GM23338 (cell line): ENCODE data around the gene CYP2C19. TPM values are rescaled to one million over a fixed set of nuclear protein-coding genes. Genes with fewer than 3 reads are reported as not detected.

Experiments
- ATAC-seq: fragments of 200-7000 bp; cut with Tn5 transposase; 3 replicates; pipeline ENCODE4 v1.9.1; 2020
- DNase-seq: peaks from one replicate; pipeline ENCODE4 v3.0.0-alpha.2; 2015; ENCODE audit warnings: low spot score
- H2AFZ ChIP-seq: fragments of 200-600 bp; sonication (generic); 2 replicates; pipeline ENCODE4 v1.8.0; 2016; ENCODE audit warnings: antibody characterized with exemption, mild to moderate bottlenecking, moderate library complexity
- H3F3A ChIP-seq: fragments of 200-600 bp; sonication (generic); replicated peaks from 2 replicates; pipeline ENCODE4 v1.8.0; 2017; ENCODE audit warnings: antibody characterized with exemption, mixed run types, low read depth
- H3K27ac ChIP-seq: fragments of 200-600 bp; sonication (generic); 2 replicates; pipeline ENCODE4 v1.6.1; 2016; ENCODE audit warnings: low read depth
- H3K27me3 ChIP-seq: fragments of 200-600 bp; sonication (generic); 2 replicates; pipeline ENCODE4 v1.8.0; 2016; ENCODE audit warnings: mild to moderate bottlenecking, mixed run types, moderate library complexity; ENCODE audit not compliant: insufficient read depth
- H3K36me3 ChIP-seq: fragments of 200-600 bp; sonication (generic); 2 replicates; pipeline ENCODE4 v1.8.0; 2016; ENCODE audit warnings: mild to moderate bottlenecking; ENCODE audit not compliant: insufficient read depth
- H3K4me1 ChIP-seq: fragments of 200-600 bp; sonication (generic); 2 replicates; pipeline ENCODE4 v1.8.0; 2016; ENCODE audit warnings: mild to moderate bottlenecking, moderate library complexity; ENCODE audit not compliant: insufficient read depth
- H3K4me2 ChIP-seq: fragments of 200-600 bp; sonication (generic); 2 replicates; pipeline ENCODE4 v1.7.1; 2017; ENCODE audit warnings: mixed run types
- H3K4me3 ChIP-seq: fragments of 200-600 bp; sonication (generic); 2 replicates; pipeline ENCODE4 v1.6.1; 2016; ENCODE audit warnings: mixed run types
- H3K79me2 ChIP-seq: fragments of 200-600 bp; sonication (generic); replicated peaks from 2 replicates; pipeline ENCODE4 v1.8.0; 2017; ENCODE audit warnings: mild to moderate bottlenecking; ENCODE audit not compliant: insufficient read depth
- H3K9me2 ChIP-seq: fragments of 200-600 bp; sonication (generic); 2 replicates; pipeline ENCODE4 v1.8.0; 2017; ENCODE audit not compliant: insufficient read depth
- H4K20me1 ChIP-seq: fragments of 200-600 bp; sonication (generic); replicated peaks from 2 replicates; pipeline ENCODE4 v1.8.0; 2017; ENCODE audit warnings: mild to moderate bottlenecking; ENCODE audit not compliant: insufficient read depth
- H3K27ac Mint-ChIP-seq: 2 replicates; pipeline ENCODE4 v1.8.0; 2020; ENCODE audit warnings: inconsistent platforms, mild to moderate bottlenecking, moderate library complexity, mixed read lengths
- H3K27me3 Mint-ChIP-seq: 3 replicates; pipeline ENCODE4 v1.8.0; 2022; ENCODE audit warnings: low read depth, mild to moderate bottlenecking, moderate library complexity, mixed read lengths, inconsistent platforms; ENCODE audit not compliant: insufficient read depth, poor library complexity
- H3K36me3 Mint-ChIP-seq: 3 replicates; pipeline ENCODE4 v1.8.0; 2021; ENCODE audit warnings: low read depth, mild to moderate bottlenecking, inconsistent platforms, moderate library complexity, mixed read lengths
- H3K4me1 Mint-ChIP-seq: 3 replicates; pipeline ENCODE4 v1.8.0; 2020; ENCODE audit warnings: mild to moderate bottlenecking, inconsistent platforms, mixed read lengths
- H3K4me3 Mint-ChIP-seq: 3 replicates; pipeline ENCODE4 v1.8.0; 2021; ENCODE audit warnings: moderate library complexity, mild to moderate bottlenecking, inconsistent platforms, mixed read lengths
- H3K9me3 Mint-ChIP-seq: 3 replicates; pipeline ENCODE4 v1.8.0; 2020; ENCODE audit warnings: moderate library complexity, mild to moderate bottlenecking, inconsistent platforms, mixed read lengths
- CREB1 ChIP-seq: fragments of 250-450 bp; sonication (Bioruptor Pico); IDR thresholded peaks from 2 replicates; pipeline ENCODE4 v1.5.0; 2020; ENCODE audit warnings: low read depth, mild to moderate bottlenecking, moderate library complexity
- CTCF ChIP-seq, 2 experiments: fragments of 200-600 bp in 1 of 2; sonication (generic) in 1 of 2; conservative IDR thresholded peaks; 2 replicates each; pipeline versions ENCODE4 v1.5.1 to v1.6.1; 2016 to 2017; ENCODE audit warnings: antibody characterized with exemption in 2 of 2, low read depth in 2 of 2, mild to moderate bottlenecking in 2 of 2, moderate library complexity in 1 of 2
- EZH2 ChIP-seq: fragments of 200-600 bp; sonication (generic); IDR thresholded peaks from one replicate; pipeline ENCODE4 v1.8.0; 2017; ENCODE audit warnings: antibody characterized with exemption, mild to moderate bottlenecking, low read depth; ENCODE audit not compliant: unreplicated experiment
- EZH2phosphoT487 ChIP-seq: fragments of 200-600 bp; sonication (generic); IDR thresholded peaks from one replicate; pipeline ENCODE4 v1.8.1; 2018; ENCODE audit warnings: antibody characterized with exemption; ENCODE audit not compliant: unreplicated experiment
- JUNB ChIP-seq: IDR thresholded peaks from one replicate; pipeline ENCODE4 v1.6.1; 2016; ENCODE audit warnings: antibody characterized with exemption; ENCODE audit not compliant: unreplicated experiment
- NANOG ChIP-seq: IDR thresholded peaks from 2 replicates; pipeline ENCODE4 v1.6.1; 2016; ENCODE audit warnings: antibody characterized with exemption, borderline replicate concordance
- POLR2AphosphoS5 ChIP-seq: IDR thresholded peaks from 2 replicates; pipeline ENCODE4 v1.6.1; 2016; ENCODE audit warnings: antibody characterized with exemption, low read depth
- STAT1 ChIP-seq: IDR thresholded peaks from one replicate; pipeline ENCODE4 v1.6.1; 2016; ENCODE audit warnings: antibody characterized with exemption; ENCODE audit not compliant: unreplicated experiment
- ZNF114 ChIP-seq: fragments of 250-450 bp; sonication (Bioruptor Pico); IDR thresholded peaks from 2 replicates; pipeline ENCODE4 v1.5.0; 2020; ENCODE audit warnings: mild to moderate bottlenecking, moderate library complexity
- ZNF331 ChIP-seq: fragments of 250-450 bp; sonication (Bioruptor Pico); IDR thresholded peaks from 2 replicates; pipeline ENCODE4 v1.5.0; 2020; ENCODE audit warnings: low read depth, mild to moderate bottlenecking, moderate library complexity
- polyA plus RNA-seq: library from polyadenylated mRNA; unstranded; fragments of >200 nt; fragmentation: Nextera tagmentation; extraction: Ambion mirVana; gene quantifications from 2 replicates; pipeline ENCODE4 v1.2.1, GENCODE V29; 2016
- total RNA-seq: library from RNA; depleted of rRNA; stranded (reverse); fragments of >200 nt; shearing (Covaris generic); gene quantifications from 2 replicates; pipeline ENCODE4 v1.2.3, GENCODE V29; 2014
- TF ChIP-seq, protein P1 (sequence below): IDR thresholded peaks from 2 replicates; pipeline ENCODE4 v1.6.1; 2016; ENCODE audit warnings: antibody characterized with exemption
- TF ChIP-seq, protein P2 (sequence below): fragments of 250-450 bp; sonication (Bioruptor Pico); IDR thresholded peaks from 2 replicates; pipeline ENCODE4 v1.5.0; 2020; ENCODE audit warnings: mild to moderate bottlenecking, moderate library complexity
- TF ChIP-seq, protein P3 (sequence below): IDR thresholded peaks from one replicate; pipeline ENCODE4 v1.6.1; 2018; ENCODE audit warnings: antibody characterized with exemption; ENCODE audit not compliant: unreplicated experiment

Gene CYP2C19
- total and polyA plus RNA-seq, 2 experiments from 2014 or later, result 0.21 TPM; not detected in 1

GRCh38 chr10:94858005-94858404 lies 95.5 kb downstream of the CYP2C19 start:
- DNase-seq, result no peak
- Histone ChIP-seq H3K27me3 (no peaks in the 10 kb centered on the region), H3K9me2 (no peaks in the 10 kb centered on the region), H3K79me2 (no peaks in the 10 kb centered on the region), H3K27ac (no peak overlapping the region), H3K4me2 (no peak overlapping the region), H3K36me3 (no peaks in the 10 kb centered on the region), H4K20me1 (no peaks in the 10 kb centered on the region), H2AFZ (no peak overlapping the region), H3K4me3 (no peak overlapping the region), H3F3A (no peaks in the 10 kb centered on the region), H3K4me1 (no peaks in the 10 kb centered on the region)
- H3K4me3 Mint-ChIP-seq, result no peak overlapping the region
- peaks cover 2% of the 10 kb centered on the region; the same call in 1 of the 3 replicates for H3K36me3 Mint-ChIP-seq
- H3K4me1 Mint-ChIP-seq, result no peaks in the 10 kb centered on the region
- H3K27me3 Mint-ChIP-seq, result no peaks in the 10 kb centered on the region
- TF ChIP-seq CTCF (conservative IDR thresholded peaks at IDR 0.05; ENCODE audit: low read depth in 2 of 2) (no peak), POLR2AphosphoS5 (no peak), NANOG (no peak), EZH2 (no peak), JUNB (no peak), ZNF114 (CRISPR knock-in tag) (no peak), STAT1 (no peak), CREB1 (CRISPR knock-in tag) (no peak), ZNF331 (CRISPR knock-in tag) (no peak), EZH2phosphoT487 (no peak)
- TF ChIP-seq, protein P1, sequence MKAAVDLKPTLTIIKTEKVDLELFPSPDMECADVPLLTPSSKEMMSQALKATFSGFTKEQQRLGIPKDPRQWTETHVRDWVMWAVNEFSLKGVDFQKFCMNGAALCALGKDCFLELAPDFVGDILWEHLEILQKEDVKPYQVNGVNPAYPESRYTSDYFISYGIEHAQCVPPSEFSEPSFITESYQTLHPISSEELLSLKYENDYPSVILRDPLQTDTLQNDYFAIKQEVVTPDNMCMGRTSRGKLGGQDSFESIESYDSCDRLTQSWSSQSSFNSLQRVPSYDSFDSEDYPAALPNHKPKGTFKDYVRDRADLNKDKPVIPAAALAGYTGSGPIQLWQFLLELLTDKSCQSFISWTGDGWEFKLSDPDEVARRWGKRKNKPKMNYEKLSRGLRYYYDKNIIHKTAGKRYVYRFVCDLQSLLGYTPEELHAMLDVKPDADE, result no peak
- TF ChIP-seq, protein P2, sequence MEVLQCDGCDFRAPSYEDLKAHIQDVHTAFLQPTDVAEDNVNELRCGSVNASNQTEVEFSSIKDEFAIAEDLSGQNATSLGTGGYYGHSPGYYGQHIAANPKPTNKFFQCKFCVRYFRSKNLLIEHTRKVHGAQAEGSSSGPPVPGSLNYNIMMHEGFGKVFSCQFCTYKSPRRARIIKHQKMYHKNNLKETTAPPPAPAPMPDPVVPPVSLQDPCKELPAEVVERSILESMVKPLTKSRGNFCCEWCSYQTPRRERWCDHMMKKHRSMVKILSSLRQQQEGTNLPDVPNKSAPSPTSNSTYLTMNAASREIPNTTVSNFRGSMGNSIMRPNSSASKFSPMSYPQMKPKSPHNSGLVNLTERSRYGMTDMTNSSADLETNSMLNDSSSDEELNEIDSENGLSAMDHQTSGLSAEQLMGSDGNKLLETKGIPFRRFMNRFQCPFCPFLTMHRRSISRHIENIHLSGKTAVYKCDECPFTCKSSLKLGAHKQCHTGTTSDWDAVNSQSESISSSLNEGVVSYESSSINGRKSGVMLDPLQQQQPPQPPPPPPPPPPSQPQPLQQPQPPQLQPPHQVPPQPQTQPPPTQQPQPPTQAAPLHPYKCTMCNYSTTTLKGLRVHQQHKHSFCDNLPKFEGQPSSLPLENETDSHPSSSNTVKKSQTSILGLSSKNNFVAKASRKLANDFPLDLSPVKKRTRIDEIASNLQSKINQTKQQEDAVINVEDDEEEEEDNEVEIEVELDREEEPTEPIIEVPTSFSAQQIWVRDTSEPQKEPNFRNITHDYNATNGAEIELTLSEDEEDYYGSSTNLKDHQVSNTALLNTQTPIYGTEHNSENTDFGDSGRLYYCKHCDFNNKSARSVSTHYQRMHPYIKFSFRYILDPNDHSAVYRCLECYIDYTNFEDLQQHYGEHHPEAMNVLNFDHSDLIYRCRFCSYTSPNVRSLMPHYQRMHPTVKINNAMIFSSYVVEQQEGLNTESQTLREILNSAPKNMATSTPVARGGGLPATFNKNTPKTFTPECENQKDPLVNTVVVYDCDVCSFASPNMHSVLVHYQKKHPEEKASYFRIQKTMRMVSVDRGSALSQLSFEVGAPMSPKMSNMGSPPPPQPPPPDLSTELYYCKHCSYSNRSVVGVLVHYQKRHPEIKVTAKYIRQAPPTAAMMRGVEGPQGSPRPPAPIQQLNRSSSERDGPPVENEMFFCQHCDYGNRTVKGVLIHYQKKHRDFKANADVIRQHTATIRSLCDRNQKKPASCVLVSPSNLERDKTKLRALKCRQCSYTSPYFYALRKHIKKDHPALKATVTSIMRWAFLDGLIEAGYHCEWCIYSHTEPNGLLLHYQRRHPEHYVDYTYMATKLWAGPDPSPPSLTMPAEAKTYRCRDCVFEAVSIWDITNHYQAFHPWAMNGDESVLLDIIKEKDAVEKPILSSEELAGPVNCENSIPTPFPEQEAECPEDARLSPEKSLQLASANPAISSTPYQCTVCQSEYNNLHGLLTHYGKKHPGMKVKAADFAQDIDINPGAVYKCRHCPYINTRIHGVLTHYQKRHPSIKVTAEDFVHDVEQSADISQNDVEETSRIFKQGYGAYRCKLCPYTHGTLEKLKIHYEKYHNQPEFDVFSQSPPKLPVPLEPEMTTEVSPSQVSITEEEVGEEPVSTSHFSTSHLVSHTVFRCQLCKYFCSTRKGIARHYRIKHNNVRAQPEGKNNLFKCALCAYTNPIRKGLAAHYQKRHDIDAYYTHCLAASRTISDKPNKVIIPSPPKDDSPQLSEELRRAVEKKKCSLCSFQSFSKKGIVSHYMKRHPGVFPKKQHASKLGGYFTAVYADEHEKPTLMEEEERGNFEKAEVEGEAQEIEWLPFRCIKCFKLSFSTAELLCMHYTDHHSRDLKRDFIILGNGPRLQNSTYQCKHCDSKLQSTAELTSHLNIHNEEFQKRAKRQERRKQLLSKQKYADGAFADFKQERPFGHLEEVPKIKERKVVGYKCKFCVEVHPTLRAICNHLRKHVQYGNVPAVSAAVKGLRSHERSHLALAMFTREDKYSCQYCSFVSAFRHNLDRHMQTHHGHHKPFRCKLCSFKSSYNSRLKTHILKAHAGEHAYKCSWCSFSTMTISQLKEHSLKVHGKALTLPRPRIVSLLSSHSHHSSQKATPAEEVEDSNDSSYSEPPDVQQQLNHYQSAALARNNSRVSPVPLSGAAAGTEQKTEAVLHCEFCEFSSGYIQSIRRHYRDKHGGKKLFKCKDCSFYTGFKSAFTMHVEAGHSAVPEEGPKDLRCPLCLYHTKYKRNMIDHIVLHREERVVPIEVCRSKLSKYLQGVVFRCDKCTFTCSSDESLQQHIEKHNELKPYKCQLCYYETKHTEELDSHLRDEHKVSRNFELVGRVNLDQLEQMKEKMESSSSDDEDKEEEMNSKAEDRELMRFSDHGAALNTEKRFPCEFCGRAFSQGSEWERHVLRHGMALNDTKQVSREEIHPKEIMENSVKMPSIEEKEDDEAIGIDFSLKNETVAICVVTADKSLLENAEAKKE (CRISPR knock-in tag), result no peak
- TF ChIP-seq, protein P3, sequence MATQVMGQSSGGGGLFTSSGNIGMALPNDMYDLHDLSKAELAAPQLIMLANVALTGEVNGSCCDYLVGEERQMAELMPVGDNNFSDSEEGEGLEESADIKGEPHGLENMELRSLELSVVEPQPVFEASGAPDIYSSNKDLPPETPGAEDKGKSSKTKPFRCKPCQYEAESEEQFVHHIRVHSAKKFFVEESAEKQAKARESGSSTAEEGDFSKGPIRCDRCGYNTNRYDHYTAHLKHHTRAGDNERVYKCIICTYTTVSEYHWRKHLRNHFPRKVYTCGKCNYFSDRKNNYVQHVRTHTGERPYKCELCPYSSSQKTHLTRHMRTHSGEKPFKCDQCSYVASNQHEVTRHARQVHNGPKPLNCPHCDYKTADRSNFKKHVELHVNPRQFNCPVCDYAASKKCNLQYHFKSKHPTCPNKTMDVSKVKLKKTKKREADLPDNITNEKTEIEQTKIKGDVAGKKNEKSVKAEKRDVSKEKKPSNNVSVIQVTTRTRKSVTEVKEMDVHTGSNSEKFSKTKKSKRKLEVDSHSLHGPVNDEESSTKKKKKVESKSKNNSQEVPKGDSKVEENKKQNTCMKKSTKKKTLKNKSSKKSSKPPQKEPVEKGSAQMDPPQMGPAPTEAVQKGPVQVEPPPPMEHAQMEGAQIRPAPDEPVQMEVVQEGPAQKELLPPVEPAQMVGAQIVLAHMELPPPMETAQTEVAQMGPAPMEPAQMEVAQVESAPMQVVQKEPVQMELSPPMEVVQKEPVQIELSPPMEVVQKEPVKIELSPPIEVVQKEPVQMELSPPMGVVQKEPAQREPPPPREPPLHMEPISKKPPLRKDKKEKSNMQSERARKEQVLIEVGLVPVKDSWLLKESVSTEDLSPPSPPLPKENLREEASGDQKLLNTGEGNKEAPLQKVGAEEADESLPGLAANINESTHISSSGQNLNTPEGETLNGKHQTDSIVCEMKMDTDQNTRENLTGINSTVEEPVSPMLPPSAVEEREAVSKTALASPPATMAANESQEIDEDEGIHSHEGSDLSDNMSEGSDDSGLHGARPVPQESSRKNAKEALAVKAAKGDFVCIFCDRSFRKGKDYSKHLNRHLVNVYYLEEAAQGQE, result no peak
- H3K9me3 Mint-ChIP-seq, result peaks cover 16% of the 10 kb centered on the region
- ATAC-seq, result no peak
- H3K27ac Mint-ChIP-seq, result no peak overlapping the region
